ENCODE data around the gene SCN8A.

Gene SCN8A

DNA sequence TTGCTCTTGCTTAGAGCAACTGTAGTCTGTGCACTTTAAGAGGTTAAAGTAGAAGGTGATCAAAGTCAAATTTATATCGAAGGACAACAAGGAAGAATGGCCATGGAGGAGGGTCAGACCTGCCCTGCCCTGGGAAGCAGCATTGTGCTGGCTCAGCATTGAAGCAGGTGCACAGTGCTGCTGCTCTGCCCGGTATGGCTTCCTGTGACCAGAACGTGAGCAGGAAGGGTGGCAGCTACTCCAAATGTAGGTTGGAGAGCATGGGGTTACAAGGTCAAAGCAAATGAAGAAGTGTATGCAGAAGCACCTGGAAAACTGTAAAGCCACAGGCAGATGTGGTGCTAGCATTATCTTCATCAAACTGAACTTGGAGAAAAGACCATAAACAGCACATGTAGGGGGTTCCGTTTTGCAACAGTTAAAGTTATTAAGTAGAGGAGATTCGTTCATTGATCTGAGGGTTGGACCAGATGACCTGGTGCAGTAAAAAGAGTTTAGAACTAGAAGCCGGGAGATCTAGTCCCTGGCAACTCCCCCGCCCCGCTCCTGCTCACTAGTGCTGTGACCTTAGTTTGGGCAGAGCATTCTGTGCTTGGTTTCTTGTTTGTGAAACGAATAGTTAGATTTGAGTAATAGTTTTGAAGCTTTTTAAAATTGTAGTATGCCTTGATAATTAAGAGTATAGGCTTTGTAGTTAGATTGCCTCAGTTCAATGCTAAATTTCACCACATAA is 84.2 kb downstream of the SCN8A start:
- DNase-seq: no peak

DNA sequence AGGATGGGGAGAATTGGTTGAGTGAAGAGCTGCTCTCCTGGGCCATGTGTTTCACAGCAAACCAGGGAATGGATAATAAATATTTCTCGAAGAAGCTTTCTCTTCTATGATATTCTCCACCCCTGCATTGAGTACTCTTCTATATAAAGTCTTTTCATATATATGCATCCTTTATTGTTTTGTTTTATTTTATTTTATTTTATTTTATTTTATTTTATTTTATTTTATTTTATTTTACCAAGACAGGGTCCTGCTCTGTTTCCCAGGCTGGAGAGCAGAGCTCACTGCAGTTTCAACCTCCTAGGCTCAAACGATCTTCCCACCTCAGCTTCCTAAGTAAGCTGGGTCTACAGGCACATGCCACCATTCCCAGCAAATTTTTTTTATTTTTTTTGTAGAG is 85.8 kb downstream of the SCN8A start:
- no peak for DNase-seq

DNA sequence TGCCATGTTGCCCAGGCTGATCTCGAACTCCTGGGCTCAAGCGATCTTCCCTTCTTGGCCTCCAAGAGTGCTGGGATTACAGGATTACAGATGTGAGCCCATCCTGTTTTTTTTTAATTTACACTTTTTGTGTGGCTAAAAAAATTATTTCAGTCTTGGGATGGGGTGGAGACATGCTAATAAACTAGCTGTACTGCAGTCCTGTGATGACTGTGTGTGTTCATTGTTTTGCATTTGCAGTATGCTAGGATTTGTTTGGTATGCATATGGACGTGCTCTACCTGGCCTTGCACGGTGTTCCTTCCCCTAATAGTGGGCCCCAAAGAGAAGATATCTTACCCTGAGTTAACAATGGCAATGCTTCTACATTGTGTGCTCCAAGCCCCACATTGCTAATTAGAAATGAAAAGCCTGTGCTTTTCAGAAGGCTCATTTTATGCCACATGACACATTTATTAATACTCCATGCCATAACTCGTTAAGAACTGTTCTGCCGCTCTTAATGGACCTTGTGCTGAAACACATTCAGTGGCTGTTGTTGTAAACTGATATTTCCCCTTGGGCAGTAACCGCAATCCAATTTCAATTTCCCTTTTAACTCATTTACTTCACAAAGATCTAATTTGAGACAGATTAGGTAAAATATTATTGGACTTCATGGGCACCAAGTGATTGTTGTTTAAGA is 86.4 kb downstream of the SCN8A start:
- no peak for DNase-seq

DNA sequence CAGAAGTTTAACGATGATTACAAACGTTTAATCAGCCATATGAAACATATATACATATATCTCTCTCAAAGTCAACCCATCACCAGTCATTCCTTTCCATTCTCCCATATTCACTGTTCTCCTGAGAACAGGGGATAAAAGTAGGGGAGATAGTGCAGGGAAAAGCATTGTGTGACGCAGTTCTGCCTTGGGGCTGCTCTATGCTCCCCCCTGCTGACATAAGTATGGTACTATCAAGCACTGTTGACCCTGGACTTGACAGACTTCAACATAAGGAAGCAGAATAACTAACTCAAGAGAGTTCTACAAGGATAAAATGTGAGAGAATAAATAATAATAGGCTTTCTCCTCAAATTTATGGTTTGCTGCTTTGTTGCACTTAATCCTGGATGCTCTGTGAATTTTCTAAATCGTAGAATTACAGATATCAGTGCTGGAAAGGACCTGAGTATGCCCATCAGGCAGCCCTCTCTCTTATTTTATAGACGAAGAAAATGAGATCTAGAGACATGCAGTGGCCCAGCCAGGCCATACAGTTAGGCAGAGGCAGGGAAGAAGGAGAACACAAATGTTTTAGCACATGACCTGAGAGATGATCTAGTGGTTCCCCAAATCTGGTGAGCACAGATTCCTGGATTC is 87.2 kb downstream of the SCN8A start:
- no peak for DNase-seq

DNA sequence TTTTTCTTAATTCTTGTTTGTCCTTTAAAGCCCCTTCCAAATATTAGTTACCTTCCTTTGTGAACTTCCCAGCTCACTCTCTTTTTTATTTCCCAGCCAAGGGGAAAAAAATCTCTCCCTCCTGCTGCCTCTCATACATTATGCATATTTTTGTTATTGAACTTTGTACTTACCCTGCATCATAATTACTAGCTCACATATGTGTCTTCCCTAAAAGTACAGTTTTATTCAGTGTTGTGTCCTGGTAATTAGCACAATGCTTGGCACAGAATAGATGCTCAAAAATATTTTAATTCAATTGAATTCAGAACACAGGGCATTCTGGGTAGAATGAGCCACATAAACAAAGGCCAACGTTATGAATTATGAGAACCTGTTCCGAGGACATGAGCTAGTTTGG is 91.9 kb downstream of the SCN8A start:
- no peak for DNase-seq

DNA sequence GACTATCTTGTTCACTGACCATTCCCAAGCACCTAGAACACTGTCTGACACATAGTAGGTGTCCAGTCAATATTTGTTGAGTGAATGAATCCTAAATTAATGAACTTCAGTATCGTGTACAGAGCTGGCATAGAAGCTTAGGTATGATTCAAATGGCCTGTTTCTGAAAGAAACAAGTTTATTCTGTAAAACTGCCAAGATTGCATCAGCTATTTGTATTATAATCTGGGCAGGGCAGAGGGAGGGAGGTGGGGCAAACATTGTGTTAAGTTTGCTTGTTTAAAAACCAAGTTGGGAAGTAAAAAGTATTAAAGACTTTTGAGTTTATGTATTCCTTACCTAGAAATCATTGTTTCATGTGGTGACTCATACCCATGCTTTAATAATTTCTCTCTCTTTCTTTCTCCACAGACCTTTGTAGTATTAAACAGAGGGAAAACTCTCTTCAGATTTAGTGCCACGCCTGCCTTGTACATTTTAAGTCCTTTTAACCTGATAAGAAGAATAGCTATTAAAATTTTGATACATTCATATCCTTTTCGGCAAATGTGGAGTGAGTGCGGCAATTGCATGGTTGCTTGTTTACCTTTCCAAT is 92.8 kb downstream of the SCN8A start:
- no peak for DNase-seq

DNA sequence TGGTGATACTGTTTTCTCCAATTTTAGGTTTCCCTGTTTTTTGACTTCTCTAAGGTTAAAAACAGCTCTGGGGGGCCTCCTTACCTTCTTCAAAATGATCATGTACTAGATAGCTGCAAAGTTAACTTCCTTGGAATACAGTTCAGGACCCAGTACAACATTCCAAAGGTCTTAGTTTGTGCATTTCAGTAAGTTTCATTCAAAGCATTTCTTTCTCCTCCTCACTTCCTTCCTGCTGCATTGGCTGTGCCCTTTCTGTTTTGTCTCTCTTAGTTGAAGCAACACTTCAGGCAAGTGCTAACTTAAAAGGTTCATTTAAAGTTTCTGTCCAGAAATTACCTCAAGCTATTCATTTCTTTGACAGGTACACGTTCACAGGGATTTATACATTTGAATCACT is 95.7 kb downstream of the SCN8A start:
- no peak for DNase-seq

DNA sequence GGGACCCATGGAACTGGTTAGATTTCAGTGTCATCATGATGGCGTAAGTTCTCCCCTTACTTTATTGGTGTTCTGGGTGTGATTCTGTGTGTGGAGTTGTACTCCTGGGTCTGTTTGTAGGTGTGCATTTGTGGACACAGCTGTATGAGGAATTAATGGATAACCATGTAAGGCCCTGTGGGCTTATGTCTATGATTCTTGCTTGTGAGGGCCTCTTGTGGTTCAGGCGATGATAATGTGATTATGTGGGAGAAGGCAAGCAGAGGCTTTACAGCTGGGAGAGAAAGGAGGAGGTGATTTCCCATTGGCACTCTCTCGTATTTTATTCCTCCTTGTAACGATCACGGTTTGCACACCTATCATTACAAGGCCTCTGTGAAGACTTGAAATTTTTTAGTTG is 96.1 kb downstream of the SCN8A start:
- no peak for DNase-seq

DNA sequence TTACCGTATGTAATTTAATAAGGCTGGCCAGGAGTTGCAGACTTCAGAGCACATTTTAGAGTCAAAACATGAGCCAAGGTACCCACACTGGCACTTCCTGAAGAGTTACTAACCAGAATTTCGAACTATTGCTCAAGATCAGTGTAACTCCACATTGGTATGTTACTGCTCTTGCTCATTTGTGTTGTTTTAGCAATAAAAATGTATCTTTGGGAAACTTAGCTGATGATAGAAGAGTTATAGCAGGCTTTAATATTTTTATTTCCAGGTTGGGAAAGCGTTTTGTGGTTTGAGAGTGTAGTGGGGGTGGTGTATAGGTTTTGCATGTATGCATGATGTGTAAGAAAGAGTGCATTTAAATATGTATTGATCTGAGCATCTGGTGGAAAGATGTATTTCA is 96.6 kb downstream of the SCN8A start:
- DNase-seq: no peak

DNA sequence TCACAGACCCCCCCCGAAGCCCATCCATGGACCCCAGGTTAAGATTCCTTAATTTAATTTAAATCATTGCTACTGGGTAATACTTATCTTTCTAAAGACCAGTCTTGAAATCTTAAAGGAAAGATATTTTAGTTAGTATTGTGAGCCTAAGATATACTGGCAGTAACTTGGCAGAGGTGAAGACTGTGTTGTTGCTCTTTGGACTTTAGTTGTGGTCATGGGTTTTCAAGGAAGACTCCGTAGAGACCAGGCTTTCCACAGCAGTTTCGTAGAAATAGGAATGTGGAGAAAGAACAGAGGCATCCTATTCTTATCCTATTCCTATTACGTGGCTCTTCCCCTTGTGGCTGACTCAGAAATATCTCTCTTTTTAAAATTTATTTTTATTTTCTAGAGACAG is 99.0 kb downstream of the SCN8A start:
- DNase-seq: no peak

DNA sequence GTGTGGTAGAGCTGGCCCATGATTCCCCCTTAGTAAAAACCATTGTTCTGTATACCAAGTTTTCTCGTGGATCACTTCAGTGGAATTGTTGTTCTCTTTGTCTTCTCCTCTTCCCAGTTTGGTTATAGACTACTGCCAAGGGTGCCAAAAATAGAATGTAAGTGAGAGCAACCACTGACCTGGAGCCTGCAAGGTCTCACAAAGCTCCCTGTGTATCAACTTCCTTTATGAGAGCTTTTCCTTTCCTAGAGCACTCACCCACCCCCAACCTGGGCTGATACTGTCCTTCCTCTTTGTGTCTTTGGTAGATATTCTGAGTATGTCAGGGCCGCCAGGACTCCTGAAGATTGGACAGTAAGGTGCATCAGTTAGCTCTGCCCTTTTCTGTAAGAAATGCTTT is 101.0 kb downstream of the SCN8A start:
- DNase-seq: no peak

DNA sequence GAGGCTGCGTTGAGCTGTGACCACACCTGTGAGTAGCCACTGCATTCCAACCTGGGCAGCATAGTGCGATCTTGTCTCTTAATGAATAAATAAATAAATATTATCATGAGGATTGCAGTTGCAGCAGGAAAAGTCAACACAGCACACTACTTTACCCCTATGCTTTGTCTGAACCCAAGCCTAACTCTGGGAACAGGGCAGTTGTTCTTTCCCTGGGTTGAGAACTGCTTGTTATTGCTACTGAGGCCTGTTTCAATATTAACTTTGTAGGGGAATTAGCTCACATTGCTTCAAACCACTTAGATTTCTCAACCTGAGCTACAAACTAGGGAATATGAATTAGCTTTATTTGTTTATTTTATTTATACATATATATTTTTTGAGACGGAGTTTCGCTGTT is 102.5 kb downstream of the SCN8A start:
- DNase-seq: no peak

DNA sequence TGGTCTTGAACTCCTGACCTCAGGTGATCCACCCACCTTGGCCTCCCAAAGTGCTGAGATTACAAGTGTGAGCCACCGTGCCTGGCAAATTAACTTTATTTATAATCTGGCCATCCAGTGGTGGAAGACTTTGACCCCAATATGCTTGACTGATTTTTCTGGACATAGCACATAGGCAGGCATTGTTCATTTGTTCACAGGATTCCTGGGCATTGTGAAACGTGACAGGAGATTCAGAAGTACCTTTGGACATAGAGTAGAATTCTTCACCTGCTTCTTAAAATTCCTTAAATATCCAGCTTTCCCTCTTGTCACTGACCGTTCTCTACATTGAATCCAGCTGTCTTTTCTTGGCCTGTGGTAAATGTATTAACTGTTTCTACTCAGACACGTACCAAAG is 103.1 kb downstream of the SCN8A start:
- DNase-seq: no peak

DNA sequence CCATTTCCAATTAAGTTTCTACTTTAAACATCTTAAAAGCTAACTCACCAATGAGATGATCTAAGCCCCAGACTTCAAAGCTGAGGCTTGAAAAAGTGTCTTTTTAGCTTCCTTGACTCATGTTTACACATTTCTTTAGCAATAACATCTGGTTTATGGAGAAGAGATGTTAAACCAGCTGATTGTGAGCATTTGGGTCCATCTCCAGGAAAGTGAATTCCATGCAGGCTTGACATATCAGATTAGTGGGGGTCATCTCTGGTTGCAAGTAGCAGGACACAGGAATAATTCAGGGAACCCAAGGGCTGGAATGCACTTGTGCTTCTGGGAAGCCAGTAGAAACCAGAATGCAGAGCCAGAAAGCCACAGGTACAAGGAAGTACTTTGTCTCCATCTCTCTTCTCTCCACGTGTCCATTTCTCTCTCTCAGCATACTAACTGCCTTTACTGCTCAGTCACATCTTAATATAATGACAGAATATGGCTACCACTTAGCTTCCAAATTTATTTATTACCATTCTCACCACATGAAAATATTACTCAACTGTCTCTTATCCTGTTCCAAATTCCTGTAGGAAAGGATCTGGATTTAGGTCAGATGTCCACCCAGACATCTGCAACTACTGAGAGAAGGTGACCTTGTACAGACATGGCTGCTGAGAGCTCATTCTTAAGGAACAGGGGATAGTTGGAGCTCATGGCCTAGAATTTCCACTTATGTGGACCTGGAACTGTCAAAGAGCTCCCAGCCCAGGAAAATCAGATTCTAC is 104.4 kb downstream of the SCN8A start:
- DNase-seq: no peak

DNA sequence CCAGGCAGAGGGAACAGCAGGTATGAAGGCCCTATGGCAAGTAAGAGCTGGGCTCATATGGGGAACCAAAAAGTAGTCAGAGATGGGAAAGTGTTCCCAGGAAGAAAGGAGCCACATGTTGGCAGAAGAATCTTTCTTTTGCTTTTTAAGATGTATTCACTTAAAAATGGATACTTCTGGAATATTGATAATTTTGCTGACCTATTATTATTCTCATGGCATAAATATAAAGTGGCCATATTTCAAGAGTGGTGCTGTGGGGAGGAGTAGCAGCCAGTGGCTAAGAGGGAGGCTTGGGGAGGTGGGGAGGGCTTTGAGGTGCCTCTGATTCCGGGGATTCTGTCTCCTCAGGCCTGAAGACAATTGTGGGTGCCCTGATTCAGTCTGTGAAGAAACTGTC is 108.2 kb downstream of the SCN8A start:
- DNase-seq: no peak

DNA sequence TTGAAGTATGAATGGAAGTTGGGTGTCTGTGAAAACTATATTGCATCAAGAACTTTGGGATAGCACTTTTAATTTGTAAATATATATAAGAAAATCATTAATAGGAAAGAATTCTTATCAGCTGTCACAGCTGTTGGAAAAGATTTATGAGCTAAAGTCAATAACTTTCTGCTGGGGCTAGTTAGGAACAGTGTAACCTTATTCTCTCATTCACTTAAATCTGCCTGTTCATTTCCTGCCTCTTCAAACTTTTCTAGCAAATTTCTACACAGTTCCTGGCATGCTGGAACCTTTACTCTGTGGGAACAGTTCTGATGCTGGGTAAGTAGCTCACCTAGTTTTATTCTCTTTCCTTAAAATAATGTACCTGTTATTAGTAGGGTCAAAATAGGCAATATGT is 109.9 kb downstream of the SCN8A start:
- no peak for DNase-seq

DNA sequence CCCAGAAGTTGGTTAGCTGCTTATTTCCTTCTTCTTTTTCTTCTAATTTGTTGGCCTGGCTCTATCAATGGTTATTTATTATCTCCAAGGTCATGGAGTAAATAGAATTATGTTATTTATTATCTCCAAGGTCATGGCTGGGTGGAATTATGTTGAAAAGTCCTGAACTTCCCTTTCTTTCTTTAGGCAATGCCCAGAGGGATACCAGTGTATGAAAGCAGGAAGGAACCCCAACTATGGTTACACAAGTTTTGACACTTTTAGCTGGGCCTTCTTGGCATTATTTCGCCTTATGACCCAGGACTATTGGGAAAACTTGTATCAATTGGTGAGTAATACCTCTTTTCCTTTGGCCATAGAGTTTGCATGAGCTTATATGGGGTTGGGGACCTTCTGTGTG is 111.6 kb downstream of the SCN8A start:
- no peak for DNase-seq

DNA sequence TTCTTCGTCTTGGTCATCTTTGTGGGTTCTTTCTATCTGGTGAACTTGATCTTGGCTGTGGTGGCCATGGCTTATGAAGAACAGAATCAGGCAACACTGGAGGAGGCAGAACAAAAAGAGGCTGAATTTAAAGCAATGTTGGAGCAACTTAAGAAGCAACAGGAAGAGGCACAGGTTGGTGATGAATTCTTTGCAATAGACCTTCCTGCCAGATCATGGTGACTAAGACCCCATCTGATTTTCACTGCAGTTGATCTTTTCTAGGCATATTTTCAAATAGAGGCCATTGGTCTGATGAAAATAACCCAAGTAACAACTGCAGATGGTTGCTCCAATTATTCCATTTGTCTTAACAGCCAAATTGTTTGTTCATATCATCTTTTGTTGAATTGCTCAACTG is 114.4 kb downstream of the SCN8A start:
- no peak for DNase-seq

DNA sequence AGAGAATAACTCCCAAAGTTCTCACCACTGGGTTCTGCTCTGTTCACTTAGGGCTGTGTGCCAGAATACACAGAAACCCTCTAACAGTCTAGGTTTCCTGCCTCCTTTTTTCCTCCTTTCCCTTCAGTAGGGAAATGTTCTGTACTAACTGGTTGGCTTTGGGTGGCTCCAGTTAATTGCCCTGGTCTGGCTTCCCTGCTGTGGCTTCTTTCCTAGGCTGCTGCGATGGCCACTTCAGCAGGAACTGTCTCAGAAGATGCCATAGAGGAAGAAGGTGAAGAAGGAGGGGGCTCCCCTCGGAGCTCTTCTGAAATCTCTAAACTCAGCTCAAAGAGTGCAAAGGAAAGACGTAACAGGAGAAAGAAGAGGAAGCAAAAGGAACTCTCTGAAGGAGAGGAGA is 115.2 kb downstream of the SCN8A start:
- DNase-seq: no peak

DNA sequence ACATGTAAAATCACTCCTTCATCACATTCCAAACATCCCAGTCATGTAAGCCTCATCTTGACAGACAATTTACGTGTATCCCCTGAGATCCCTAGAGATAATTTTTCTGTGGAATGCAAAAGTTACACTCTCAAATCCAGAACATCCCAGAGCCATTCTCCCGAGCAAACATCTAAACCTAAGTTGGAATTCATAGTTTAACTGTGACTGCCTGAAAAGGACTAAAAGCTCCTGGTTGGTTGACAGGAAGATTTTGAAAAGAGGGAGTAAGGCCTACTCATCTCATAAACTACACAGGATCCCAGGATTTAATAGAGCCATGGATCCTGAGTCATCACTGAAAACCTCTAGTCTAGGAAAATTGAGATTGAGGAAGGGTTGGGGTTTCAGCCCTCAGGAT is 123.6 kb downstream of the SCN8A start:
- DNase-seq: no peak

DNA sequence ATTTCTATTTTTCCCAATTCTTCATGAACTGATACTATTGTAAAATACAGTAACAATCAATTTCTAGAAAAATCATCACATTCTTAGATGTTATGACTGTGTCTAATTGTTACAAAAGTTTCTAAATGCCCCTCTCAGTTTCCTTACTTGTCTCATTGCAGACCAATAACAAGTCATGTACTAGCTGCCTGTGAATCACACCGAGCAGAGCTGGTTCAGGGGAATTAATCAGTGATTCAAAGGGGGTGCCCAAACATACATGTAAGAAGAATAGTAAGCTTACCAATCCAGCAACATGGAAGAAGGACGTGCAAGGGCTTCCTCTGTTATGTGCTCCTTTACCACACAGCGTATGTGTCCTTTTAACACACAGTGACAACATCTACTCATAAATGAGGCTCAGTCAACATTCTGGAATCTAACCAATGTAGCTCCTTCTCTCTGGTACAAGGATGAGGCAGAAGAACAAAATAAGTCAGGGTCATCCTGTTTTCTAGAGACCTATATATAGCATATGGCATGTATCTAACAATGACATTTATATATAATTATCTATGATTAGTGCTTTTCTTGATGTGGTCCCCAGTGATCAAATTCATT is 126.4 kb downstream of the SCN8A start:
- DNase-seq: no peak

DNA sequence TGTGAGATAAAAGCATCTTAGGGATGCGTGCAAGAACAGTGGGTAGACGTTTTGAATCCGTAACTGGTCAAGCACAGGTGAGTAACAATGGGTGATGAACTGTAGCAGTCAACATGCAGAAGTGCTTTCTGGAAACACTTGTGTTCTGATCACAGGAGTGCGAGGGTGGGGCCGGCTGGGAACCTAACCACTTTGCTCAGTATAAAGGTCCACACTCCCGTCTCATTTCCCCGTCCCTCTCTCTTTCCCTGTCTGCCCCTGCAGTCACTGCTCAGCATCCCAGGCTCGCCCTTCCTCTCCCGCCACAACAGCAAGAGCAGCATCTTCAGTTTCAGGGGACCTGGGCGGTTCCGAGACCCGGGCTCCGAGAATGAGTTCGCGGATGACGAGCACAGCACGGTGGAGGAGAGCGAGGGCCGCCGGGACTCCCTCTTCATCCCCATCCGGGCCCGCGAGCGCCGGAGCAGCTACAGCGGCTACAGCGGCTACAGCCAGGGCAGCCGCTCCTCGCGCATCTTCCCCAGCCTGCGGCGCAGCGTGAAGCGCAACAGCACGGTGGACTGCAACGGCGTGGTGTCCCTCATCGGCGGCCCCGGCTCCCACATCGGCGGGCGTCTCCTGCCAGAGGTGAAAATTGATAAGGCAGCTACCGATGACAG is 130.4 kb downstream of the SCN8A start:
- peak; percentile 2 to 18 for DNase-seq
